ENCODE results near the gene GBX2.

Gene GBX2

GRCh38 chr2:236117861-236118269 lies 50.3 kb downstream of the GBX2 start:
- DNase-seq (ENCODE audit: low spot score), result peak; percentile 63

GRCh38 chr2:236117401-236117800 lies 50.8 kb downstream of the GBX2 start:
- DNase-seq (ENCODE audit: low spot score), result no peak
